ENCODE measurements around the gene CTBP2. TPM values are rescaled to one million over a fixed set of nuclear protein-coding genes. Genes with fewer than 3 reads are reported as not detected.
A peak's percentile ranks its signal among the peaks of the same experiment; 100 is the strongest.

Gene CTBP2
- total and polyA plus RNA-seq, 10 of the 15 experiments (the other 5 are each of a cell fraction or from before 2014, with no cell fraction given): 0.02 to 0.72 (median 0.06) TPM; not detected in 2

DNA sequence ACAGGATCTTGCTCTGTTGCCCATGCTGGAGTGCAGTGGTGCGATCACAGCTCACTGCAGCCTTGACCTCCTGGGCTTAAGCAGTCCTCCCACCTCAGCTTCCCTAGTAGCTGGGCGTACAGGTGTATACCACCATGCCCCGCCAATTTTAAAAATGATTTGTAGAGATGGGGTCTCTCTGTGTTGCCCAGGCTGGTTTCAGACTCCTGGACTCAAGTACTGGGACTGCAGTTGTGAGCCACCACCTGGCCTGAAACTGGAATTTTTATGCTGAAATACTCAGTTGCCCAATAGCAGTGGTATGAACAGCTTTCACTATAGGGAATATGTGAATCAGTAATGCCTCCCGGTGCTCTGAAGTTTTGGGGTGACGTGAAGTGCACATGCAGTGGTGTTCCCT lies 210.8 kb downstream of the CTBP2 start (continued):
- TF ChIP-seq RELA (IDR thresholded peaks at IDR 0.05; ENCODE audit: borderline replicate concordance, partially characterized antibody) (no peak), ZNF24 (IDR thresholded peaks at IDR 0.05) (no peak), MEF2B (IDR thresholded peaks at IDR 0.05; ENCODE audit: partially characterized antibody, poor library complexity, severe bottlenecking) (no peak), CREB1 (IDR thresholded peaks at IDR 0.05; ENCODE audit: low read depth) (no peak), SREBF1 (IDR thresholded peaks at IDR 0.05; ENCODE audit: low read length) (no peak), CHD1 (IDR thresholded peaks at IDR 0.05; ENCODE audit: low read depth, low read length) (no peak), STAT3 (IDR thresholded peaks at IDR 0.05; ENCODE audit: low read depth, low read length) (no peak)

DNA sequence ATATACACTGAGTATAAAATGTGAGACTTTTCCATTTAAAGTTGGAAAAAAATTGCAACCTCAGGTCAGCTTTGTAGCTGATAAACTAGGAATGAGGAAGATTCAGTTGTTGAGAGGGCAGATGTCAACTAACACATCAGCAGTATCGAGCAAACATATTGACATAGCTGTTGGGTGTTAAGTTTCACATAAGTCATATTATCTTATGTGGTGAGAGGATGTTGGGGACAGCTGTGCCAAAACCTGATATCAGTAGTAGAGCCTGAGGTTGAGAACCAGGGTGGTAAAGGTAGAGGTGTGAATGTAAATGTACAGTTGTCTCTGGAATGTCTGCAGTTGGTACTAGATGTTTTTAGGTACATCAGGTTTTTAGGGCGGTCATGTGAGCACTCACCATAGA lies 213.4 kb downstream of the CTBP2 start:
- H3K36me3 ChIP-seq (ENCODE audit: control insufficient read depth in 2 of 2, insufficient read depth in 2 of 2, low read length in 1 of 2): no peaks in the 10 kb centered on the region; a peak in 2 of 4 replicates
- ChIA-PET RAD21 (ENCODE audit: unreplicated experiment) (interaction anchor here (0.6 kb wide), 1 partner anchor 137 kb away, joined by 3 read pairs; no protein-coding TSS in a partner anchor), SMC1A (ENCODE audit: uncharacterized antibody, unreplicated experiment) (no interaction called here), POLR2A (no interaction called here), CTCF (interaction anchor here (1.0 to 1.1 kb wide), 2 partner anchors 10 to 12 kb away, joined by 3 read pairs; no protein-coding TSS in a partner anchor)
- H3K4me3 ChIP-seq: no peak overlapping the region
- WGBS (ENCODE audit: insufficient coverage, insufficient replicate concordance, low lambda C conversion rate, missing lambda C conversion rate): 100% methylated on average over 2 of the region's 2 CpGs
- H3K9ac ChIP-seq (ENCODE audit: control insufficient read depth, insufficient read depth, low read length): no peak overlapping the region
- no peaks in the 10 kb centered on the region for H3K9me3 ChIP-seq (replicated peaks; ENCODE audit: control insufficient read depth, insufficient read depth, low read length)
- intact Hi-C loops (cut with micrococcal nuclease; ENCODE audit: unreplicated experiment) (no loop called here), in situ Hi-C loops (cut with MboI) (no loop called here)
- H3K27me3 ChIP-seq (replicated peaks in 1 of 2; ENCODE audit: control insufficient read depth in 2 of 2, insufficient read depth in 2 of 2, low read length in 1 of 2): no peaks in the 10 kb centered on the region
- no peak overlapping the region for H3K4me2 ChIP-seq (ENCODE audit: control insufficient read depth, insufficient read depth)
- BruUV-seq (replicated peaks): no TSS peak
- FAIRE-seq: no peak
- H3K4me1 ChIP-seq (ENCODE audit: control insufficient read depth, insufficient read depth, low read length): no peaks in the 10 kb centered on the region
- peaks cover 45% of the 10 kb centered on the region for H3K79me2 ChIP-seq (ENCODE audit: control insufficient read depth, insufficient read depth, low read length)
- no peak overlapping the region for H2AFZ ChIP-seq (ENCODE audit: control insufficient read depth, low read depth, low read length)
- no peak for DNase-seq (ENCODE audit: low read depth, low spot score)
- H4K20me1 ChIP-seq (ENCODE audit: control insufficient read depth, insufficient read depth): no peaks in the 10 kb centered on the region
- ATAC-seq: peak; percentile 28; the same call in 2 of the 3 replicates
- no peak overlapping the region for H3K27ac ChIP-seq (ENCODE audit: control insufficient read depth, insufficient read depth)
- no peak for TF ChIP-seq ZNF207 (IDR thresholded peaks at IDR 0.05; ENCODE audit: borderline replicate concordance)
- TF ChIP-seq, protein P1, sequence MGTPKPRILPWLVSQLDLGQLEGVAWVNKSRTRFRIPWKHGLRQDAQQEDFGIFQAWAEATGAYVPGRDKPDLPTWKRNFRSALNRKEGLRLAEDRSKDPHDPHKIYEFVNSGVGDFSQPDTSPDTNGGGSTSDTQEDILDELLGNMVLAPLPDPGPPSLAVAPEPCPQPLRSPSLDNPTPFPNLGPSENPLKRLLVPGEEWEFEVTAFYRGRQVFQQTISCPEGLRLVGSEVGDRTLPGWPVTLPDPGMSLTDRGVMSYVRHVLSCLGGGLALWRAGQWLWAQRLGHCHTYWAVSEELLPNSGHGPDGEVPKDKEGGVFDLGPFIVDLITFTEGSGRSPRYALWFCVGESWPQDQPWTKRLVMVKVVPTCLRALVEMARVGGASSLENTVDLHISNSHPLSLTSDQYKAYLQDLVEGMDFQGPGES (IDR thresholded peaks at IDR 0.05): no peak
- no peak for TF ChIP-seq EED (IDR thresholded peaks at IDR 0.05; ENCODE audit: low read depth)
- TF ChIP-seq, protein P2, sequence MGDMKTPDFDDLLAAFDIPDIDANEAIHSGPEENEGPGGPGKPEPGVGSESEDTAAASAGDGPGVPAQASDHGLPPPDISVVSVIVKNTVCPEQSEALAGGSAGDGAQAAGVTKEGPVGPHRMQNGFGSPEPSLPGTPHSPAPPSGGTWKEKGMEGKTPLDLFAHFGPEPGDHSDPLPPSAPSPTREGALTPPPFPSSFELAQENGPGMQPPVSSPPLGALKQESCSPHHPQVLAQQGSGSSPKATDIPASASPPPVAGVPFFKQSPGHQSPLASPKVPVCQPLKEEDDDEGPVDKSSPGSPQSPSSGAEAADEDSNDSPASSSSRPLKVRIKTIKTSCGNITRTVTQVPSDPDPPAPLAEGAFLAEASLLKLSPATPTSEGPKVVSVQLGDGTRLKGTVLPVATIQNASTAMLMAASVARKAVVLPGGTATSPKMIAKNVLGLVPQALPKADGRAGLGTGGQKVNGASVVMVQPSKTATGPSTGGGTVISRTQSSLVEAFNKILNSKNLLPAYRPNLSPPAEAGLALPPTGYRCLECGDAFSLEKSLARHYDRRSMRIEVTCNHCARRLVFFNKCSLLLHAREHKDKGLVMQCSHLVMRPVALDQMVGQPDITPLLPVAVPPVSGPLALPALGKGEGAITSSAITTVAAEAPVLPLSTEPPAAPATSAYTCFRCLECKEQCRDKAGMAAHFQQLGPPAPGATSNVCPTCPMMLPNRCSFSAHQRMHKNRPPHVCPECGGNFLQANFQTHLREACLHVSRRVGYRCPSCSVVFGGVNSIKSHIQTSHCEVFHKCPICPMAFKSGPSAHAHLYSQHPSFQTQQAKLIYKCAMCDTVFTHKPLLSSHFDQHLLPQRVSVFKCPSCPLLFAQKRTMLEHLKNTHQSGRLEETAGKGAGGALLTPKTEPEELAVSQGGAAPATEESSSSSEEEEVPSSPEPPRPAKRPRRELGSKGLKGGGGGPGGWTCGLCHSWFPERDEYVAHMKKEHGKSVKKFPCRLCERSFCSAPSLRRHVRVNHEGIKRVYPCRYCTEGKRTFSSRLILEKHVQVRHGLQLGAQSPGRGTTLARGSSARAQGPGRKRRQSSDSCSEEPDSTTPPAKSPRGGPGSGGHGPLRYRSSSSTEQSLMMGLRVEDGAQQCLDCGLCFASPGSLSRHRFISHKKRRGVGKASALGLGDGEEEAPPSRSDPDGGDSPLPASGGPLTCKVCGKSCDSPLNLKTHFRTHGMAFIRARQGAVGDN (IDR thresholded peaks at IDR 0.05): no peak
- TF ChIP-seq SMC3 (IDR thresholded peaks at IDR 0.05; ENCODE audit: borderline replicate concordance, low read length): no peak
- no peak for TF ChIP-seq EGR1 (IDR thresholded peaks at IDR 0.05; ENCODE audit: borderline replicate concordance in 1 of 2, low read depth in 2 of 2, low read length in 2 of 2)
- TF ChIP-seq STAT1 (conservative IDR thresholded peaks at IDR 0.05): no peak
- no peak for TF ChIP-seq CREB1 (IDR thresholded peaks at IDR 0.05; ENCODE audit: low read depth)
- no peak for TF ChIP-seq MXI1 (IDR thresholded peaks at IDR 0.05; ENCODE audit: low read depth, low read length)
- no peak for TF ChIP-seq SIN3A (IDR thresholded peaks at IDR 0.05; ENCODE audit: low read depth, low read length)
- TF ChIP-seq, protein P3, sequence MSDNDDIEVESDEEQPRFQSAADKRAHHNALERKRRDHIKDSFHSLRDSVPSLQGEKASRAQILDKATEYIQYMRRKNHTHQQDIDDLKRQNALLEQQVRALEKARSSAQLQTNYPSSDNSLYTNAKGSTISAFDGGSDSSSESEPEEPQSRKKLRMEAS (IDR thresholded peaks at IDR 0.05; ENCODE audit: low read depth, low read length): no peak
- TF ChIP-seq CBX3 (IDR thresholded peaks at IDR 0.05; ENCODE audit: borderline replicate concordance, low read depth): no peak
- no peak for TF ChIP-seq POLR2AphosphoS5 (IDR thresholded peaks at IDR 0.05; ENCODE audit: low read length)

All from GM12878 (cell line).